Ascending aorta (tissue), 2 donors: ENCODE results near the gene THADA. TPM values are rescaled to one million over a fixed set of nuclear protein-coding genes. Genes with fewer than 3 reads are reported as not detected.

Experiments
- DNase-seq, 2 donors: peaks; one replicate each; pipeline ENCODE4 v3.0.0-alpha.2; 2019; ENCODE audit warnings: low spot score in 2 of 2
- H3K27ac ChIP-seq, 2 donors: fragments of 200-600 bp; sonication (generic); one replicate each; pipeline ENCODE4 v1.5.1; 2016 to 2017; ENCODE audit warnings: mild to moderate bottlenecking in 1 of 2
- H3K27me3 ChIP-seq: fragments of 200-600 bp; sonication (generic); one replicate; pipeline ENCODE4 v1.5.1; 2017
- H3K36me3 ChIP-seq, 2 donors: fragments of 200-600 bp; sonication (generic); one replicate each; pipeline ENCODE4 v1.5.1; 2016
- H3K4me1 ChIP-seq, 2 donors: fragments of 200-600 bp; sonication (generic); one replicate each; pipeline ENCODE4 v1.5.1; 2016 to 2017; ENCODE audit warnings: mild to moderate bottlenecking in 1 of 2
- H3K4me3 ChIP-seq, 2 donors: fragments of 200-600 bp; sonication (generic); one replicate each; pipeline ENCODE4 v1.5.1; 2016 to 2017; ENCODE audit warnings: mild to moderate bottlenecking in 1 of 2
- H3K9me3 ChIP-seq, 2 donors: fragments of 200-600 bp; sonication (generic); one replicate each; pipeline ENCODE4 v1.5.1; 2016
- intact Hi-C: fragments of 100-400 bp; cut with DNase I; formaldehyde crosslinking; loops from one replicate; pipeline ENCODE4 v1.15.1; 2023
- total RNA-seq: library from RNA; depleted of rRNA; stranded (reverse); fragments of >200 nt; gene quantifications from one replicate; pipeline ENCODE4 v1.1.0, GENCODE V29; 2016
- TF ChIP-seq, protein P1 (sequence below), 3 experiments: fragments of 200-600 bp in 2 of 3; fragments of 450-650 bp in 1 of 3; sonication (generic) in 2 of 3; IDR thresholded peaks; one replicate each; pipeline ENCODE4 v1.5.1; 2016 to 2019; ENCODE audit warnings: antibody characterized with exemption in 3 of 3, mild to moderate bottlenecking in 1 of 3, moderate library complexity in 1 of 3

The THADA gene
- total RNA-seq, 1 donor from 2014 or later = 27.4 TPM

DNA sequence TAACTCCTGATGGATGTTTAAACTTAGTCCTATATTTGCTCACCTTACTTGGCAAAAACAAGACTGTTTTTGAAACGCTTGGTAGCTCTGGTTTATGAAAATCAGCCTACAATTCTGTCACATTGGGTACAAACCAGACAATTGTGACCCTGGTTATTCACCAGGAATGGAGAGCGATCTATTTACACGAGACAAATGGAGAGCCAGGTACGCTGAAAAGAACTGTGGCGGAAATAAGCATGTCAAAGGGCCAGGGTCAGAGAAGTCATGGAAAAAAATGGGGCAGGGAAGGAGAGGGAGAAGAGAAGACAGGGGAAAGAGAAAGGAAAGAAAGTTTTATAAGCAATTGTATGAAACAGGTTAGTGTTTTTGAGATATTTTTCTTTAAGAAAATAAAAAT is 250.0 kb downstream of the THADA start:
- no peak for DNase-seq
- Histone ChIP-seq H3K27me3 (no peaks in the 10 kb centered on the region), H3K36me3 (no peaks in the 10 kb centered on the region), H3K4me1 (peaks cover 33 to 87% of the 10 kb centered on the region in 2 donors), H3K27ac (peak overlapping the region; percentile 85 to 90), H3K4me3 (no peak overlapping the region), H3K9me3 (no peaks in the 10 kb centered on the region)
- TF ChIP-seq, protein P1, sequence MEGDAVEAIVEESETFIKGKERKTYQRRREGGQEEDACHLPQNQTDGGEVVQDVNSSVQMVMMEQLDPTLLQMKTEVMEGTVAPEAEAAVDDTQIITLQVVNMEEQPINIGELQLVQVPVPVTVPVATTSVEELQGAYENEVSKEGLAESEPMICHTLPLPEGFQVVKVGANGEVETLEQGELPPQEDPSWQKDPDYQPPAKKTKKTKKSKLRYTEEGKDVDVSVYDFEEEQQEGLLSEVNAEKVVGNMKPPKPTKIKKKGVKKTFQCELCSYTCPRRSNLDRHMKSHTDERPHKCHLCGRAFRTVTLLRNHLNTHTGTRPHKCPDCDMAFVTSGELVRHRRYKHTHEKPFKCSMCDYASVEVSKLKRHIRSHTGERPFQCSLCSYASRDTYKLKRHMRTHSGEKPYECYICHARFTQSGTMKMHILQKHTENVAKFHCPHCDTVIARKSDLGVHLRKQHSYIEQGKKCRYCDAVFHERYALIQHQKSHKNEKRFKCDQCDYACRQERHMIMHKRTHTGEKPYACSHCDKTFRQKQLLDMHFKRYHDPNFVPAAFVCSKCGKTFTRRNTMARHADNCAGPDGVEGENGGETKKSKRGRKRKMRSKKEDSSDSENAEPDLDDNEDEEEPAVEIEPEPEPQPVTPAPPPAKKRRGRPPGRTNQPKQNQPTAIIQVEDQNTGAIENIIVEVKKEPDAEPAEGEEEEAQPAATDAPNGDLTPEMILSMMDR (IDR thresholded peaks at IDR 0.05) = no peak
- intact Hi-C loops = loop anchor here (2.0 kb wide), 1 partner anchor 45 kb away; no protein-coding TSS in a partner anchor

DNA sequence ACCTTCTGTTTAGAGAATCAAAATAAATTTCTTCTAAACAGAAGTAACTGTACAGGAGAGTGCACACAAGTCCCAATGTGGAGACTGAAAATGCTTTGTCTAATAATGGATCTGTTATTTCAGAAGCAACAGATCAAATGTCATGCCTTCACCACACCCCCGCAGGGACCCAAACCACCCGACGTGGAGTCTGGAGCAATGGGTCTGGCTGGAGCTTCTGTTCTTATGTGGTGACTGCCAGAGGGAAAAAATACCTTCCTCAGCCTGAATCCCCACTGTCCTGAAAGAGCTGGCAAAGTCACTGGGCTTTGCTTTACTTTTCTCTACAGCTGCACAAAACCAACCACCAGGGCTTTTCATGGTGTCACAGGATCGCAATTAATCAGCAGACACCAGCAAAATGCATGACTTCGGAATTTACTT is 250.4 kb downstream of the THADA start:
- intact Hi-C loops = loop anchor here (2.0 kb wide), 1 partner anchor 45 kb away; no protein-coding TSS in a partner anchor
- H3K9me3 ChIP-seq = no peaks in the 10 kb centered on the region
- DNase-seq = no peak
- TF ChIP-seq, protein P1 (IDR thresholded peaks at IDR 0.05) = peak in 1 of 3 experiments; percentile 25
- H3K4me1 ChIP-seq = peaks cover 33 to 92% of the 10 kb centered on the region in 2 donors
- no peaks in the 10 kb centered on the region for H3K27me3 ChIP-seq
- H3K4me3 ChIP-seq = no peak overlapping the region
- no peaks in the 10 kb centered on the region for H3K36me3 ChIP-seq
- H3K27ac ChIP-seq = peak overlapping the region; percentile 85 to 90

DNA sequence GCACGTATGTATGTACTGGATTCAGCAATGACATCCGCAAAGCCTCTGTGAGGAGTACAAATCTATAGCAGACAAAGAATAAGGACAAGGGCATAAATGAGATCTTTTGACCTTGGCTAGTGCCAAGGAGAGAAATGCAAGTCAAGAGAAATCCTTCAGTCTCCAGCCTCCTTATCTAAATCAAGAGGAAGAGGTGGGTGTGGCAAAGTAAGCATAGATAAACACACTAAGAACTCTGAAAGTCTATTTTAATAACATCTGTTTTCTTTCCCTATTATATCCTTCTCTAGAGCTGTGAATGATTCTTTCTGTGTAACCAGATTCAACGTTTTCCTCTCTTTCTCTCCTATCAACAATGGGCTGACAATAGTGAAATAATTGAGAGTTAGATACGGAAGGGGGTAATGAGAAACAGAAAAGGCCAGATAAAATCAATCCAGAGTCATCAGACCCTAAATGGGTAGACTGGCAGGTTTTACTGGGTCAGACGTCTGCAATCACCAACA is 250.9 kb downstream of the THADA start:
- Histone ChIP-seq H3K4me1 (peaks cover 33 to 92% of the 10 kb centered on the region in 2 donors), H3K36me3 (no peaks in the 10 kb centered on the region), H3K27me3 (no peaks in the 10 kb centered on the region), H3K4me3 (no peak overlapping the region), H3K9me3 (no peaks in the 10 kb centered on the region), H3K27ac (peak overlapping the region; percentile 85 to 90)
- intact Hi-C loops = loop anchor here (2.0 to 5.0 kb wide), 2 partner anchors 46 to 122 kb away; no protein-coding TSS in a partner anchor
- no peak for DNase-seq
- TF ChIP-seq, protein P1 (IDR thresholded peaks at IDR 0.05) = no peak

DNA sequence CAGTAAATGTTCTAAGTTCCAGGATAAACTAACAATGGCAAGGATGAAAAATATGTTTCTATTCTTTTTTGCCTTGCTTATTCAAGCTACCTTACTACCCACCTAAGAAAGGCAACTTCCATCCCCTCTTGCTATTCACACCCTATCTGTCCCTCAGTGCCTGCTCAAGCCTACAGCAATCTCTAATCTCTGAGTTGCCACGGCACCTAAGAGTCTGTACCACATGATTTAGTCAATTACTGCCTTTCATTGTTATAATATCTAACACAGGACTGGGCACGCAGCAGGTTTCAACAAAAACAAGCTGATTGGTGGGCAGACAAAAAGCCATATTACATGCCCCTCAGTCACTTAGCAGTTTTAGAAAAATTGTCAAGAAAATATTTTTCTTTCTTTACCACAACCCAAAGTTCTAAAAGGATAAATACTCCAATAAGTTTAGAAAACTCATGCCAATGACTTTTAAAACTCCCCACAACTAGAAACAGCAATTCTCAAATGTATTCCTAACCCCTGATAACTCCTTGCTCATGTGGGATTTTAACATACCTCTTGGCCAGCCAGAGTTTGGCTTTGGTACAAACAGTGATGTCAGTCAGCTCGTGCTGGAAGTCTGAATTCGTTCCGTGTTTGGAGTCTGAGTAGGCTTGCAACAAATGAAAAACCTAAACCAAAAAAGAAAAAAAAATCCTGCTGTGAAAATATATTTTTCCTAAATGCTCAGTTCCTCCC is 252.1 kb downstream of the THADA start:
- TF ChIP-seq, protein P1 (IDR thresholded peaks at IDR 0.05) = no peak
- H3K36me3 ChIP-seq = no peaks in the 10 kb centered on the region
- H3K4me1 ChIP-seq = peaks cover 30 to 86% of the 10 kb centered on the region in 2 donors
- peak overlapping the region; percentile 85 to 90 for H3K27ac ChIP-seq
- DNase-seq = peak; percentile 69 to 95
- H3K27me3 ChIP-seq = no peaks in the 10 kb centered on the region
- H3K9me3 ChIP-seq = no peaks in the 10 kb centered on the region
- peak overlapping the region; percentile 12 to 33 for H3K4me3 ChIP-seq
- intact Hi-C loops = loop anchor here (1.0 to 5.0 kb wide), 3 partner anchors 47 to 368 kb away; no protein-coding TSS in a partner anchor

DNA sequence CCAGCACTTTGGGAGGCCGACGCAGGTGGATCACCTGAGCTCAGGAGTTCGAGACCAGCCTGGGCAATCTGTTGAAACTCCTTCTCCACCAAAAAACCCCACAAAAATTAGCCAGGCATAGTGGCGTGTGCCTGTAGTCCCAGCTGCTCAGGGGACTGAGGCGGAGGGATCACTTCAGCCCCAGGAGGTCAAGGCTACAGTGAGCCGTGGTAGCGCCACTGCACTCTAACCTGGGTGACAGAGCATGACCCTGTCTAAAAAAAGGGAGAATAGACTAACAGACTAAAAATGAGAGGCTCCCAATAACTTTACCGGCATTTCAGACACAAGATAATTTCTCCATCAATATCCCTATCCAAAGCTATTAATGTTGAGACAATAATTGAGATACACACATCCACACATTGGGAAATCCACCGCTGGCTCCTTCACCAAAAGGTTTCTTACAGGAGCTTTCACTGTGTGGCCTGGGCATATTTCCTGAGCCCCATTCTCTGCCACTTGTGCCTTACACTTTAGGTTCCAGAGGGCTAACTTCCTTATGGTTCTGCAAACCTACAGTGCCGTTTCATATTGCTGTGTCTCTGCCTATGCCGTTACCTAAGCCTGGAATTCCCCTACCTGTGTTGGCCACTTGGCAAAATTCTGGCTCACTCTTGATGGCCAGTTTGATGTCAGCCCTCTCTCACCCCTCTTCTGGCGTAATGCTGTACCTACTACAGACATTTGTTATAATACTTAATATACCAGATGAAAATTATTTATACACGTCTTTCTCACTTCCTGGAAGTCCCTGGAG is 253.7 kb downstream of the THADA start:
- Histone ChIP-seq H3K4me1 (peaks cover 30 to 72% of the 10 kb centered on the region in 2 donors), H3K27ac (peak overlapping the region; percentile 85 to 90), H3K36me3 (no peaks in the 10 kb centered on the region), H3K27me3 (no peaks in the 10 kb centered on the region), H3K4me3 (no peak overlapping the region), H3K9me3 (no peaks in the 10 kb centered on the region)
- intact Hi-C loops = loop anchor here (2.0 to 5.0 kb wide), 2 partner anchors 41 to 125 kb away; no protein-coding TSS in a partner anchor
- DNase-seq = no peak
- TF ChIP-seq, protein P1 (IDR thresholded peaks at IDR 0.05) = no peak
